HG02884 (cell line): ENCODE measurements around the gene LMBR1L.
A peak's percentile ranks its signal among the peaks of the same experiment; 100 is the strongest.
"Not testable (repeated sequence)": the region's sequence is repeated elsewhere in the genome, so short reads cannot be mapped to it uniquely, and the experiment has no call there.

Source experiments
- ATAC-seq: cut with Tn5 transposase; IDR thresholded peaks from one replicate; pipeline ENCODE4 v1.9.1; 2021; ENCODE audit warnings: mild to moderate bottlenecking, moderate library complexity; ENCODE audit not compliant: unreplicated experiment

Gene LMBR1L

DNA sequence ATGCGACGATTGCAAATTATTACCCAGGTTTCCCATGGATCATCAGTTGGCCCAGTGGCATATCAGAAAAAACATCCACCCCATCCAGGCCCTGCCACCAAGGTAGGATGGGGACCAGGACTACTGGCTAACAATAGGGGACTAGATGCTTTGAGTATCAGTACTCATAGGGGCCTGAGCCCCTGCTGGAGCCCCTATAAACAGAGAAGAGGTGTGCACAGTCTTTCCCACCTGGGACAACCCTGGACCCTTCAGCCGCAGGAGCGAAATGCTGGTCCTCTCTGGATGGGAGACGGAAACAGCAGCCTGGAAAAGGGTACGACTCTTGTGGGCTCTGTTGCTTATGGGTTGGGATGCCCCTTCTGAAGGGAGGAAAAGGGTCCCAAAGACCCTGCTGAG is 21.7 kb downstream of the LMBR1L start:
- ATAC-seq = no peak

DNA sequence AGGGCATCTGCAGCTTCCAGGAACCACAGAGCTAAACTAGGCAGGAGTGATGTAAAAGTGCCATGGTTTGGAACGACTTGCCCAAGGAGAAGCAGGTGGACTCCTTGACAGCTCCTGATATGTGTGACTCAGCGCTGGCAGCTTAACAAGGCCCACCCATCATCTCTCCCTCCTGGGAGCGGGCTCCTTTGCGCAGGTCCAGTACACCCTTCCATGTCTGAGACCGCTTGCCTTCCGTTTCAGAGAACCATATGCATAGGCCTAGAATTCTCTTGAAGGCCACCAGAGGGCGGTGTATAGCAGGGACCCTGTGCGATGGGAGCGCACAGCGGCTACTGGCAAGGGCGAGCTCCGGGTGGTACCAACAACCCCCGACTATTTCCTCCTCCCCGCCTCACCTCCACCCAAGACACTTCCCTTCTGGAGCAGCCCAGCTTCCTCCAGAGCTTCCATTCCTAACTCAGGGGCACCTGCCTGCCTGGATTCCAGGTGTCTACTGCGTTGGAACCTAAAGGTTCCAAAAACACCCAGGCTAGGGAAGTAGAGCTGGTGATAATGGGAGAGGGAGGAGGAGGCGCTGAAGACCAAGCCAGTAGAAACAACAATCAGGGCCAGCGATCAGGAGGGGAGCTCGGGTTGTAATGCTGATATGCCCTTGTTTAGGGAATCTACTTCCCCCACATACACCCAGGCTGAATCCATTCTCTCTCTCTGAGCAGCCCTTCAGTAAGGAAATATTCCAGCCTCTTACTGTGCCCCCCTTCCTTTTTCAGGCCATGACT is 22.3 kb downstream of the LMBR1L start:
- ATAC-seq = peak; percentile 63

DNA sequence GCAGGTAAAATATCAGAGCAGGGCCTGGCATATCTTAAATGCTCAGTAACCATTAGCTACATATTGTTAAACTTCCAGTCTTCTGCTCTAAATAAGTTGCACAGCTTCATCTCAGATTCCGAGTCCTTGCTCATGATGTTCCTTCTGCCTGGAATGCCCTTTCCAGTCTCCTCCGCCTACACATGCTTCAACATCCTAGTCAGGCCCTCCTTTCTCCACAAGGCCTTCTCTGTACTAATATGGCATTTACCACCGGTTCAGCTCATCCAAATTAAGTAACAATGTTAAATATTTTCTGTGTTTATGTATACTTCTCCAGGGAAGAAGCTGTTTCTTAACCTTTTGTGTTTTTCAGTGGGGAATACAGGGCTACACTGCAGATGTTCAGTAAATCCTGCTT is 24.5 kb downstream of the LMBR1L start:
- no peak for ATAC-seq

DNA sequence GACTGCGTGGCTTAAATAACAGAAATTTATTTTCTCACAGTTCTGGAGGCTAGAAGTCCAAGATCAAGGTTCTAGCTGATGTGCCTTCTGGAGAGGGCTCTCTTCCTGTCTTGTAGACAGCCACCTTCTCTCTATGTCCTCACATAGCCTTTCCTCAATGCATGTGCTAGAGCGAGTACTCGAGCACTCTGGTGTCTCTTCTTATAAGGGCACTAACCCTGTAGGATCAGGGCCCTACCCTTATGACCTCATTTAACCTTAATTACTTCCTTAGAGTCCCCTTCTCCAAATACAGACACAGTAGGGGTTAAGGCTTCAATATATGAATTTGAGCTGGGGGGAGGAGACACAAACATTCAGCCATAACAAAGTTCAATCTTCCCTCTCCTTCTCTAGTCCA is 26.2 kb downstream of the LMBR1L start:
- ATAC-seq = no peak

DNA sequence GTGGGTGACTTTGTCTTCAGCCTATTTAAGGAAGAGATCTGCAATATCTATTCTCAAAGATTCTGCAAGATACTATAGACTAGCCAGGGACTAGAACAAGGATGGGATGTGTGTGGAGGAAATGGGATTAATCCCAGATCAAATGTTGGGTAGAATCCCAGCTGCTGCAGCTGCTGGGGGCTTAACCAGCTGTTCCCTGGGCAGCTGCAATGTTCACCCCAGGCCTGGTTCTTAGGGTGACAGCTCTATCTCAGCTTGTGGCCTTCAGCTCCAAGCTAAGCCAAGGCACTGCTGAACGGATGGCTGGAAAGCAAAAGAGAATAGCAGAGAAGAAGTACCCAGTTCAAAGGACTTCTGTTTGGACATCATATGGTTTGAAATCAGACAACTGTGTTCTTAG is 30.9 kb downstream of the LMBR1L start:
- no peak for ATAC-seq

DNA sequence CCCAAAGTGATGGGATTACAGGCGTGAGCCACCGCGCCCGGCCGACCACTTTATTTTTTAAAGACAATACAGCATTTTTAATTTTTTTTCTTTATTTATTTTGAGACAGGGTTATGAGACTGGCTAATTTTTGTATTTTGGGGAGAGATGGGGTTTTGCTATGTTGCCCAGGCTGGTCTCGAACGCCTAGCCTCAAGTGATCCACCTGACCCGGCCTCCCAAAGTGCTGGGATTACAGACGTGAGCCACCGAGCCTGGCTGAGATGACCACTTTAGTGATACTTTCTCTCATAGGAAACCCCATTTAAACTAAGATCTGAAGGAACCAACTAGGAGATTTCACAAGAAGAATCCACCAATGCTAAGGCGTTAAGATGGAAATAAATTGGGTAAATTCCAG is 39.7 kb downstream of the LMBR1L start:
- ATAC-seq = no peak

DNA sequence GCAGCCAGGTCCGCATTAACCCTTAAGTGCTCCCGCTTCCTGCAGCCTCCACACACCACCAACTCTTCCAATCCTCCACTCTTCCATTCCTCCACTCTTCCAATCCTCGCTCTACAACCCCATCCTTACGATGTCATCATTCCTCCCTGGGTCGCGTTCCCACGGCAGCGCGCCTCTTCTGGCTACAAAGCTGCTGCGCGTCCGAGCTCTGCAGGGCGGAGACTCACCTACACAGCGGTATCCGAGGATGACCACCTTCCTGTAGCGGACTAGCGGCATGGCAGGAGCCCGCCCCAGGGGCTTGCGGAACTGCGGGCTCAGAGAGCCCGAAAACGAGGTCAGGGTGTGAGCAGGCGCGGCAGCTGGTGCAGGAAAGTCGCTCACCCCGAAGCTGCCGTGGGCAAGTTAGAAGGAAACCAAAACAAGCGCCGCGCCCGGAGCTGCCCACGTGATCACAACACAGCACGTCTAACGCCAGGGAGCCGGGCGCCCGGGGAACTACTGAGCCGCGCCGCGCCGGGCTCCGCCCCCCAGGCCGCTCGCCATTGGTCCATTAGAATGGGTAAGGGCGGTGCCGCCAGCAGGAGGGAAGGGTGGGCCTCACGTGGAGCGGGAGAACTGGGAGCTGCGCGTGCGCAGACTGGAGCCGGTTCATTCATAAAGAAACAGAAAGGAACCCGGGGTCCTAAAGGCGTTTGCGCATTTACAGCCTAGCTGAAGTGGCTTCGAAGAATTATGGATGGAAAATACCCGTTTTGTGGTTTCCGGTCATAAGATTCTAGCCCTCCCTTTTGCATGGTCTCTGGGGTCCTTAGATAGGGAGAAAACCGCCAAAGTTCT is 40.9 kb downstream of the LMBR1L start, which contains the start of gene RHEBL1:
RHEBL1 (minus strand) TSS at position 473 of the 840 bp plus-strand sequence; CDS start at position 279, 194 bp downstream.
- peak; percentile 94 for ATAC-seq

DNA sequence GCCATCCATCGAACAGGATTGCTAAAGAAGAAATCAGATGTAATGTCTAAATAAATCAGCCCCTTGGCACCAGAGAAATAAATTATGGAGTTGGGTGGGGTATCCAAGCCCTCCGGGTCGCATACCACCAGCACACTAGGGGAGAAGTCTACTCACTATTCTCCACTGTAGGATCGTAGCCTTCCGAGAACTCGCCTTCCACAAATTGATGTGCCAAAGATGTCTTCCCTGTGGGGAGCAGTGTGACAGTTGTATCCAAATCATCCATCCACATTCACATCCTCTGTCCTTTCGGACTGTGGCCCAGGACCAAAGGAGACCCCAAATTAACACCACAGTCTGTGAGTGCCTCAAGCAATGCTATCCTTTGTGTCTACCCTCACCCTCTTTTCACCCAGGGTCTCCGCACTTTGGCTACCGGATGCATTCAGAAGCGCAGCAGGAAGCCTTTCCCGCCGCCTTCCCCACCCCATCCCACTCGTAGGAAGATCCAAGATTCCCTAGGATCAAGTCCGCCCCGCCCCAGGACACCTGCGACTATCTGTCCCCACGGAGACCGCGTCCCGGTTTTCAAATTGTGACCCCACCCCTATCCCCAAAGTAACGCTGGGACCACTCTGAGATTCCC is 41.7 kb downstream of the LMBR1L start:
- no peak for ATAC-seq

DNA sequence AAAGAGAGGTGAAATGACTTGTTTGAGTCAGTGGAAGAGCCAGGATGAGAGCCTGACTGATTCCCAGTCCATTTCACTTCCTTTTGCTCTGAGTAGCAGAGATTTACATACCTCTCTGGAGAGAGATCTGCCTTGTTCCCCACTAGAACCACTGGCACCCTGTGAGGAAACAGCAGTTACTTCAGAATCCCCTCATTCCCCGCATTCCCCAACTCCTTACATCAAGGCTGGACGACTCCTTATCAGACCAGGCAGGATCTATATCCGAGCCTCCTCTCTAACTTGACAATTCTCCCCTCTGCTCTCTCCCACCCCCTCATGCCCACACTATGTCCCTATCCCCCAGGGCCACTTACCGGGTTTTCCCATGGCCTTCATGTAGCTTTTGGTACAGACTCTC is 44.5 kb downstream of the LMBR1L start:
- no peak for ATAC-seq

DNA sequence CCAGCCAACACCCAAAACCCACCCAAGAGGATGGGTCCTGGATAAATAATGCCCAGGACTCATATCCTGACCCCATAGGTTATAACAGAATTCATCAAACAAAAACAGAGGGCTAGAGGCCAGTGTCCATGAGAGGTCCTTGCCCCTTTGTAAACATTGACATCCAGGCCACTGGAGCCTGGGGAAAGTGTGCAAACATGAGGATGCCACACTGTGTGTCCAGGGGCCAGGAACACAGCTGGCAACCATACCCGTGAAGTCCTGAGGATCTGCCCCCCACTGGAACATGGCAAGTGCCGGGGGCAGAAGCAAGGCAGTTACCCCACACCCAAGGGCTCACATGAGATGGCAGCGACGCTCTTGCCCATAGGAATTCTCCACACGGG is 45.9 kb downstream of the LMBR1L start:
- ATAC-seq = no peak

DNA sequence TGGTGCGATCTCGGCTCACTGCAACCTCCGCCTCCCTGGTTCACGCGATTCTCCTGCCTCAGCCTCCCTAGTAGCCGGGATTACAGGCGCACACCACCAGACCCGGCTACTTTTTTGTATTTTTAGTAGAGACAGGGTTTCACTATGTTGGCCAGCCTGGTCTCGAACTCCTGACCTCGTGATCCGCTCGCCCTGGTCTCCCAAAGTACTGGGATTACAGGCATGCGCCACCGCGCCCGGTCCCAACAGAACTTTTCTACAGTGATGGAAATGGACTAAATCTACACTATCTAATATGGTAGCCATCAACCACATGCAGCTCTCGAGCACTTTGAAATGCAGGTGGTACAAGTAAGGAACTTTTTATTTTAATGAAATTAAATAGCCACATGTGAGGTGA is 48.7 kb downstream of the LMBR1L start:
- not testable (repeated sequence) for ATAC-seq

DNA sequence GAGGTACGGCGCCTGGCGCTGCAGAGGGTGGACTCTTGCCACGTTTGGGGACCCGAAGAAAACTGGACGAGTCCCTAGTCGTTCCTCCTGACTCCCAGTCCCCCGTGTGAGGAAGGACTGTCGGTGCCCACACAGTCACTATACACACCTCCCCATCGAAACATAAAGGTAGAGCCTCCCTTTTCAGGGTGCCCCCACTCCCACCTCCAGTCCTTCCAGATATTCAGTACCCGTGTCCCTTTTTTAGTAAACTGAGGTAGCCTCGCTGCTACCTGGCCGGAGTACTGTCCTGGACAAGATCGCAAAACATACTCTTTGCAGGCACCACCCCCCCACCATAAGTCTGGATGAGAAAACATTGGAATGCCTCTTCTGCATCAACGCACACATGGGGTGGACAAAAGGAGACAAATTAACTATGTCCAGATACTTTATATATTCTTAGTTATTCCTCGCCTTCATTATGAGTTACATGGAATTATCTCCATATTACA is 49.4 kb downstream of the LMBR1L start:
- no peak for ATAC-seq

DNA sequence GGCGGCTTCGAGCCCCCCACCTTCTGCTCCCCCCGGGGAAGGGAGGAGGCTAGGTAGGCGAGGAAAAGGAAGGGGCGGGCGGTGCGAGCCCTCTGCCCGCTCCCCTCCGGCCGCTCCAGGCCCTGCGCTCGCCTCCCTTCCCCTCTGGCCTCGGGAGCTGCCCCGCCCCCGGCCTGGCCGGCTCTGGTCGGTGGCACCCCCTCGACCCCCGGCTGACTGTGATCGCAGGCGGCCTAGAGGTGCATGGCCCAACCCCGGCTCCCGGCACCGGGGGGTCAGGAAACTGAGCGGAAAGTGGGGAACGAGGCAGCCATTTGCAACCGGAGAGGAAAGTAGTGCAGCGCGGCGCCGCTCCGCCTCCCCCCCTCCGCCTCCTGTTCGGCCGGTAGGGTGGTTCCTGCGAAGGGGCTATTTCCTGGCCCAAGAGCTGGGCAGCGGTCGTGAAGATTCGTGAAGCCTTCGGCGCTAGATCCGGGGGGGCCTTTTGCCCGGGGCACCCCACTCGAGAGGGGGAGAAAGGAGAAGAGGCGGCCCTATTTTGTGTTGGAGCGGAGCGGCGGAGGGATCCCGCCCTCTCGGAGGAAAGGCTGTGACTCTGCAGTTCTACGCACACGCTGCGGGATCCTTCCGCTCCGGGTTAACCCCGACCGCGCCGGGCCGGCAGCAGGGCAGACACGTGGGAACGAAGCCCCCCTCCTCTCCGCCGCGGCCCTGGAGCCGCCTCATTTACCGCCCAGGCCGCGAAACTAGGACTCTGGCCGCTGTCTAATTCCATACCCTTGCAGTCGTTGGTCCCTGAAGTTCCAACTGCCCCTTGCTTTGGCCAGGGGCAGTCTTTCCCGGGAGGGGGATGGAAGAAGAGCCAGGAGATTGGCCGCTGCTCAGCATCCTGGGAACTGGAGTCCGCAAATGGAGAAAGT is 50.1 kb downstream of the LMBR1L start, which contains the start of gene KMT2D:
KMT2D (minus strand) TSS at position 558 of the 920 bp plus-strand sequence. CDS start 5,470 bp downstream, outside the sequence.
- no peak for ATAC-seq

DNA sequence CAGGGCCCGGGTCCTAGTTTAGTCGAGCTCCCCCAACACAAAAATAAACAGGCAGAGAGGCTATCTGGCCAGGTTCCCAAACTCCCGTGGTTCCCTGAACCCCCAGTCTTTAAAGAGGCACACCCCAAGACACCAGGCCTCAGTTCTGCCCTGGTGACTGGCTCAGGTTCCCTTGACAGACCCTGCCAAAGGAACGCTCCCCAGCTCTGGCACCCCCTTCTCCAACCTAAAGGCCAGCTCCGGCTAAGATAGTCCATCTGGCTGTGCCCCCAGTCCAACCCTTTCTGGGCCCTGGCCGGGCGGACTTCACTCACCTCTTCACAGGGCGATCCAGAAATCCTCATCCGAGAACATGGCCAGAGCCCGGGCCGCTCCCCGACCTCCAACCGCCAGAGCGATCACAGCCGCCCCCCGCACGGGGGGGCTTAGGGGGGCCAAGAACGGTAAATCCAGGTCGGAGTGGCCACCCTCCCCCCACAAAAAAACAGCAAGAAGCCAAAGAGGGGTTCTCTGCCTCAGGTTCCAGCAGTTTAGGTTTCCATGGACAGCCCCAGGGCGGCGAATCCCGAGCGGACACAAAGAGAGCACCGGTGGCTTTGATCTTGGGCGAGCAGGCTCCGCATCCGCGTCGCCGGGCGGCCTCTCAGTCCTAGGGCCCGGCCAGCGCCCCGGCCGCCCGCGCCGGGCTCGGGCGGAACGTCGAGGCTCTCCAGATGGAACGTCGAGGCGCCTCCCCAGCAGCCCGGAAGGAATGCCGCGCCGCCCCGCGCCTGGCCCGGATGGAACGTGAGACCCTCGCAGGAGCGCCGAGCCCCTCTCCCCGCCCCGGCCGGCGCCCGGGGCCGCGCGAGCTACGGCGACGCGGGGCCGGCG is 51.1 kb downstream of the LMBR1L start:
- no peak for ATAC-seq

DNA sequence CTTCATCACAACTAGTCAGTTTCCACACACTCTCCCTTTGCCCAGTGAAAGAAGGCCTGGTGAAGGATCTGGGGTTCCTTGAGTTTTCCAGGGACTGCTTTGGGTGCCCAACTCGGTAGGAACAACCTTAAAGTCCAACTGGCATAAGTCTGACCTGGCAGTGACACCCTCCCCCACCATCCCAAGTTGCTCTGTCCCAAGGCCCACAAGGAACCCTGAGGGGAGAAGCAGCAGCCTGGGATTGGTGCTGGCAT is 51.7 kb downstream of the LMBR1L start:
- ATAC-seq = no peak

DNA sequence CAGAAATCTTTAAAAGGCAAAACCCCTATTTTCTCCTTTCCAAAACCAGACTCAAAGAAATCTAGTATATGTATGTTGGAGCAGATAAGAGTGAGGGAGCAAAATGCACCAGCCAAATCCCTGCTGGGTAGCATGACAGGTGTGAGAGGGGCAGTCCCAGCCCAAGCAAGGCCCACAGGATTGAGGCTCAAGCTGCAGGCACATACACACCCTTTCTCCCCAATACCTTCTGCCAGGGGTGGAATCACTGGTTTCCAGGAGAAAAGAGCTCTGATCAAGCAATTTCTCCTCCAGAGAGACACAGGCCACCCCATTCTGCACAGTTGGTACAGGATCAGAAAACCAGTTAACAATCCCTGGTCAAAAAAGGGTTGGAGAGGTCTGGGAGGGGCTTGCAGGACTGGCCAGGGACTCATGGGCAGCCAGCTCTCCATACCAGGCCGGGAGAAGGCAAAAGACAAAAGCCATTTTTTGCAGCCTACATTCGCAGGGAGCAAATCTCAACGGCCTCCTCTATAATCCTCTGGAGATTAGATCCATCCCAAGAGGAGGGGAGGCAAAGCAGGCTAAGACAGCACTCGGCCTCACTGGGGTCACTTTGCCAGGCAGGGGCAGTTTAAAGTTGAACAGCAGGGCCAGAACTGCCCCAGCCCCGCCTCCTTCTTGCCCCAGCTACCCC is 52.1 kb downstream of the LMBR1L start:
- no peak for ATAC-seq

DNA sequence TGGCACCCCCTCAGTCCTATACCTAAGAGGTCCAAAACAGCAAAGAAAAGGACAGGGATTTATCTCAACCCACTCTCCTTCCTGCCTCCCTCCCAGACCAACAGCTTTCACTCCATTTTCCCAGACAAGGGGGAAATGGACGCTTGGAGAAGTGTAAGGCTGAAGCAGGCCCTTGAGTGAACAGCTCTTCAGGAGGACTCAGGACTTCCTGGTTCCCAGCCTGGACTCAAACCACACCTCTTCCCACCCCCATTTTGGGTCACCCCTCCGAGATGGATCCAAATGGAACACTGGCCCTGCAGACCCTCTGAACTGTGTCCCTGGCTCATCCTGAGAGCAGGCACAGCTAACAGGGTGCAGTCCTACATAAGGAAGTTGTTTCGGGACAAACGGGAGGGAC is 52.8 kb downstream of the LMBR1L start:
- ATAC-seq = no peak

DNA sequence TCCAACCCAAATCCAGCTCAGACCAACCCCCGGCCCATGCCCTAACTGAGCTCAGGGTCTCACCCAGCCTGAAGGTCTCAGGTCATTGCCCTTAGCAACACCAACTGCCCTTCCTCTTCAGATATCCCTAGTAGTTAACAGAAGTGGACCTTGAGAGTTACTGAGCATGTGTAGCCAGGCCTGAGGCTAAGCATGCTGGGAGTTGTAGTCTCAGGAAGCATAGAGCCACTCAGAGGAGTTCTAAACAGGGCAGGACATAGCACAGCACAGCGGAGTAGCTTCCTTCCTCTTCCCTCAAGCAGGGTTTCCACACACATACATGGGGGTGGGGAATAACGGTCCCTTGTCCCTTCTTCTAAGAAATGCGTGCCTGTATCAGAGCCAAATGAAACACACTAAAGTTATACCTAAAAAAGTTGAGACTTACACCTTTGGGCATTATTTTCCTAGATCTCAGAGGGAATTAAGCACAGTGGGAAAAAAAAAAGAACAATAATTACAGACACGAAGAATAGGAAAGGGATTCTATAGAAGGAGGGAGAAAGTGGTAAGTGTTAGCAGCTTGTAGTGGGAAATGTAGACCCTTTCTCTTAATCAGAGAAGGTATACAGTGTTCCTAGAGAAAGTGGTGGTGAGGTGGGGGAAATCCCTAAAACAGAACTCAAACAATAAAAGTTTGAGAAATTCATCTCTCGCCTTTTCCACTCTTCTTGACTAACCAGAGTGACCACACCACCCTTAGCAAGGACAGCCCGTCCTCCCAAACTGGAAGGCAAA is 54.5 kb downstream of the LMBR1L start:
- peak; percentile 73 for ATAC-seq
